ENCODE measurements around the gene DUSP3. TPM values are rescaled to one million over a fixed set of nuclear protein-coding genes. Genes with fewer than 3 reads are reported as not detected.

The DUSP3 gene
- total and polyA plus RNA-seq, 2 experiments from 2014 or later, result 73.8 to 76.8 TPM

DNA sequence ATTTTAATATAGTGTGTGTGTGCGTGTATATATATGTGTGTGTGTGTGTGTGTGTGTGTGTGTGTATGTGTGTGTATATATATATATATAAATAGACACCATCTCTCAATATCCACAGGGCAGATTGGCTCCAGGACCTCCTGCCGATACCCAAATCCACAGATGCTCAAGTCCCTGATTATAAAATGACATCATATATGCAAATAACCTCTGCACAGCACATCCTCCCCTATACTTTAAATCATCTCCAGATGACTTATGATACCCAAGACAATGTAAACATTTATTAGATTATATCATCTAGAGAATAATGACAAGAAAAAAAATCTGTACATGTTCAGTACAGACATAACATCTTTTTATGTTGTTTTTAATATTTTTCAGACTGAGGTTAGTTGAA lies 7.8 kb downstream of the DUSP3 start:
- H3K27me3 ChIP-seq, result no peaks in the 10 kb centered on the region
- H4K20me1 ChIP-seq (ENCODE audit: insufficient read depth, poor library complexity, severe bottlenecking), result no peaks in the 10 kb centered on the region
- 89% methylated on average over 2 of the region's 2 CpGs for WGBS (ENCODE audit: low lambda C conversion rate, missing lambda C conversion rate)
- peaks cover 4% of the 10 kb centered on the region for H3K36me3 ChIP-seq (replicated peaks; ENCODE audit: insufficient read depth, low read depth)
- H3K9me2 ChIP-seq (replicated peaks; ENCODE audit: insufficient read depth), result no peaks in the 10 kb centered on the region
- H3K27ac ChIP-seq, result no peak overlapping the region
- peaks cover 11% of the 10 kb centered on the region for H3K79me2 ChIP-seq
- H3K9me3 ChIP-seq (ENCODE audit: low read depth), result no peaks in the 10 kb centered on the region
- no peak for DNase-seq (ENCODE audit: low spot score)
- H2AFZ ChIP-seq, result no peak overlapping the region
- H3K4me2 ChIP-seq, result no peak overlapping the region
- peaks cover 17% of the 10 kb centered on the region for H3K4me1 ChIP-seq (ENCODE audit: insufficient read depth)
- TF ChIP-seq EZH2 (IDR thresholded peaks at IDR 0.05; ENCODE audit: borderline replicate concordance), result no peak
- TF ChIP-seq, protein P1, sequence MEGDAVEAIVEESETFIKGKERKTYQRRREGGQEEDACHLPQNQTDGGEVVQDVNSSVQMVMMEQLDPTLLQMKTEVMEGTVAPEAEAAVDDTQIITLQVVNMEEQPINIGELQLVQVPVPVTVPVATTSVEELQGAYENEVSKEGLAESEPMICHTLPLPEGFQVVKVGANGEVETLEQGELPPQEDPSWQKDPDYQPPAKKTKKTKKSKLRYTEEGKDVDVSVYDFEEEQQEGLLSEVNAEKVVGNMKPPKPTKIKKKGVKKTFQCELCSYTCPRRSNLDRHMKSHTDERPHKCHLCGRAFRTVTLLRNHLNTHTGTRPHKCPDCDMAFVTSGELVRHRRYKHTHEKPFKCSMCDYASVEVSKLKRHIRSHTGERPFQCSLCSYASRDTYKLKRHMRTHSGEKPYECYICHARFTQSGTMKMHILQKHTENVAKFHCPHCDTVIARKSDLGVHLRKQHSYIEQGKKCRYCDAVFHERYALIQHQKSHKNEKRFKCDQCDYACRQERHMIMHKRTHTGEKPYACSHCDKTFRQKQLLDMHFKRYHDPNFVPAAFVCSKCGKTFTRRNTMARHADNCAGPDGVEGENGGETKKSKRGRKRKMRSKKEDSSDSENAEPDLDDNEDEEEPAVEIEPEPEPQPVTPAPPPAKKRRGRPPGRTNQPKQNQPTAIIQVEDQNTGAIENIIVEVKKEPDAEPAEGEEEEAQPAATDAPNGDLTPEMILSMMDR (IDR thresholded peaks at IDR 0.05; ENCODE audit: poor library complexity), result no peak
- no peak for TF ChIP-seq EZH2phosphoT487 (IDR thresholded peaks at IDR 0.05; ENCODE audit: low read depth, severe bottlenecking, unreplicated experiment)
- no peak overlapping the region for H3K4me3 ChIP-seq

DNA sequence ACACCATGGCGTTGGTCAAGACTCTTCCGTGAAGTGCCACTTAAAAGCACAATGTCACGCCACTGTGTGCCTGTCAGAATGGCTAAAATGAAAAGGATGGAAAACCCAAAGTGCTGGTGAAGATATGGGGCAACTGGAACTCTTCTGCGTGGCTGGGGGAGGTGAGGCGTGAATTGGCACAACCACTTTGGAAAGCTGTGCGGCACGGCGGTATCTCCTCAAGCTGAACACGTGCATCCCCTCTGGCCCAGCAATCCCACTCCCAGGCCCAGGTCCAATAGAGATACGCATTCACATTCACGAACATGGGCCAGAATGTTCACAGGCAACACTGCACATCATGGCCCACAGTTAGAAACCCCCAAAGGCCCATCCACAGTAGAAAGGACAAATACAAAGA lies 8.9 kb downstream of the DUSP3 start:
- H3K79me2 ChIP-seq, result peaks cover under 1% of the 10 kb centered on the region
- no peak overlapping the region for H3K4me3 ChIP-seq
- no peaks in the 10 kb centered on the region for H4K20me1 ChIP-seq (ENCODE audit: insufficient read depth, poor library complexity, severe bottlenecking)
- no peak overlapping the region for H3K4me2 ChIP-seq
- TF ChIP-seq, protein P1 (IDR thresholded peaks at IDR 0.05; ENCODE audit: poor library complexity), result no peak
- TF ChIP-seq EZH2 (IDR thresholded peaks at IDR 0.05; ENCODE audit: borderline replicate concordance), result no peak
- no peak for TF ChIP-seq EZH2phosphoT487 (IDR thresholded peaks at IDR 0.05; ENCODE audit: low read depth, severe bottlenecking, unreplicated experiment)
- no peak for DNase-seq (ENCODE audit: low spot score)
- over 99% methylated on average over 11 of the region's 11 CpGs for WGBS (ENCODE audit: low lambda C conversion rate, missing lambda C conversion rate)
- H3K27ac ChIP-seq, result no peak overlapping the region
- no peaks in the 10 kb centered on the region for H3K9me3 ChIP-seq (ENCODE audit: low read depth)
- H3K4me1 ChIP-seq (ENCODE audit: insufficient read depth), result peaks cover 17% of the 10 kb centered on the region
- no peaks in the 10 kb centered on the region for H3K27me3 ChIP-seq
- no peak overlapping the region for H2AFZ ChIP-seq
- peaks cover 4% of the 10 kb centered on the region for H3K36me3 ChIP-seq (replicated peaks; ENCODE audit: insufficient read depth, low read depth)
- H3K9me2 ChIP-seq (replicated peaks; ENCODE audit: insufficient read depth), result no peaks in the 10 kb centered on the region

DNA sequence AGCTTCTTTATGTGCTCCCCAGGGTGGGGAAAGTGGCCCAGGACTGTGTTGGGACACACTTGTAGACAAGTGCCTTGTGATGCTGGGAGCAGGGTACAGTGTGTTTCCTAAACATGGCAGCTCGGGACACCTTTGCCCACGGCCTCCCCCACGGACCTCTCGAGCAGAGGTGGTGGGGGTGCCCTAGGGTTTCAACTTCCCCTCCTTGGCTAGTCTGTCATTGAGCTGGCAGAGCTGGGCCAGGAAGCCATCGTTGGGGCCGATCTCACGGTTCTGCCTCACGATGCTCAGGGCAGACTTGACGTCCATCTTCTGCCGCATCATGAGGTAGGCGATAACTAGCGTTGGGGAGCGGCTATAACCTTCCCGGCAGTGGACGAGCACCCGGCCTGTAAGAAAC lies 9.4 kb downstream of the DUSP3 start:
- TF ChIP-seq, protein P1 (IDR thresholded peaks at IDR 0.05; ENCODE audit: poor library complexity), result no peak
- no peak for TF ChIP-seq EZH2phosphoT487 (IDR thresholded peaks at IDR 0.05; ENCODE audit: low read depth, severe bottlenecking, unreplicated experiment)
- no peak for TF ChIP-seq EZH2 (IDR thresholded peaks at IDR 0.05; ENCODE audit: borderline replicate concordance)
- no peaks in the 10 kb centered on the region for H3K79me2 ChIP-seq
- H3K9me3 ChIP-seq (ENCODE audit: low read depth), result no peaks in the 10 kb centered on the region
- H3K4me3 ChIP-seq, result no peak overlapping the region
- H3K36me3 ChIP-seq (replicated peaks; ENCODE audit: insufficient read depth, low read depth), result peaks cover 4% of the 10 kb centered on the region
- WGBS (ENCODE audit: low lambda C conversion rate, missing lambda C conversion rate), result 97% methylated on average over 16 of the region's 16 CpGs
- no peak for DNase-seq (ENCODE audit: low spot score)
- no peak overlapping the region for H2AFZ ChIP-seq
- H3K27me3 ChIP-seq, result no peaks in the 10 kb centered on the region
- H3K27ac ChIP-seq, result no peak overlapping the region
- H3K4me2 ChIP-seq, result no peak overlapping the region
- H4K20me1 ChIP-seq (ENCODE audit: insufficient read depth, poor library complexity, severe bottlenecking), result no peaks in the 10 kb centered on the region
- peaks cover 17% of the 10 kb centered on the region for H3K4me1 ChIP-seq (ENCODE audit: insufficient read depth)
- H3K9me2 ChIP-seq (replicated peaks; ENCODE audit: insufficient read depth), result no peaks in the 10 kb centered on the region

DNA sequence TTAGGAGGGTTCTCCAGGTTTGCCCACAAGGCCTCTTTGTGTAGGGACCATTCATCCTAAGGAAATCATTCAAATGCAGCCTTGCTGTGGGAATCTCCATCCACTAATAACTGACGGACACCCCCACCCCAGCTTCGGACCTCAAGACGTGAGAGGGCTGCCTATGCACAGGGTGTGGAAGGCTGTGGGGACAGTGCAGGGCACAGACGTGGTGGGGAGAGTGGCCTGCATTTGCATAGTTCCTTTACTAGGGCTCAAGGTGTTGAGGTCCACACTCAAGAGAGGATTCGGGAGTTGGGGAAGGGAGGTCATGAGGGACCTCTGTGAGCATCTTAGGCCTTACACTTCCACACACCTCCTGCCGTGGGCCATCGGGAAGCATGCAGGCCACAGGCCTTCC lies 9.8 kb downstream of the DUSP3 start:
- H3K9me2 ChIP-seq (replicated peaks; ENCODE audit: insufficient read depth), result no peaks in the 10 kb centered on the region
- H3K27me3 ChIP-seq, result no peaks in the 10 kb centered on the region
- H3K4me3 ChIP-seq, result no peak overlapping the region
- H3K4me2 ChIP-seq, result no peak overlapping the region
- H2AFZ ChIP-seq, result no peak overlapping the region
- H3K27ac ChIP-seq, result no peak overlapping the region
- DNase-seq (ENCODE audit: low spot score), result no peak
- no peaks in the 10 kb centered on the region for H4K20me1 ChIP-seq (ENCODE audit: insufficient read depth, poor library complexity, severe bottlenecking)
- WGBS (ENCODE audit: low lambda C conversion rate, missing lambda C conversion rate), result 98% methylated on average over 7 of the region's 7 CpGs
- H3K9me3 ChIP-seq (ENCODE audit: low read depth), result no peaks in the 10 kb centered on the region
- TF ChIP-seq EZH2phosphoT487 (IDR thresholded peaks at IDR 0.05; ENCODE audit: low read depth, severe bottlenecking, unreplicated experiment) (no peak), EZH2 (IDR thresholded peaks at IDR 0.05; ENCODE audit: borderline replicate concordance) (no peak)
- TF ChIP-seq, protein P1 (IDR thresholded peaks at IDR 0.05; ENCODE audit: poor library complexity), result no peak
- H3K4me1 ChIP-seq (ENCODE audit: insufficient read depth), result peaks cover 17% of the 10 kb centered on the region
- no peaks in the 10 kb centered on the region for H3K79me2 ChIP-seq
- H3K36me3 ChIP-seq (replicated peaks; ENCODE audit: insufficient read depth, low read depth), result peaks cover 4% of the 10 kb centered on the region

Measured in hepatocyte (in vitro differentiated cells).